GM18868 (cell line): ENCODE data around the gene MYO18A.

Source experiments
- ATAC-seq: cut with Tn5 transposase; IDR thresholded peaks from one replicate; pipeline ENCODE4 v1.9.1; 2021; ENCODE audit warnings: mild to moderate bottlenecking, moderate library complexity; ENCODE audit not compliant: unreplicated experiment

The MYO18A gene

GRCh38 chr17:29060475-29060874 lies 119.7 kb downstream of the MYO18A start:
- ATAC-seq, result no peak

GRCh38 chr17:29059281-29059680 lies 120.9 kb downstream of the MYO18A start:
- ATAC-seq, result no peak

GRCh38 chr17:29058391-29058790 lies 121.8 kb downstream of the MYO18A start:
- no peak for ATAC-seq

GRCh38 chr17:29057361-29057760 lies 122.8 kb downstream of the MYO18A start:
- ATAC-seq, result no peak

- no peak for ATAC-seq
Measured at GRCh38 chr17:29054835-29055234, 125.4 kb downstream of the MYO18A start.

GRCh38 chr17:29051731-29052130 lies 128.5 kb downstream of the MYO18A start:
- ATAC-seq, result no peak

GRCh38 chr17:29051194-29051593 lies 129.0 kb downstream of the MYO18A start:
- no peak for ATAC-seq

GRCh38 chr17:29050176-29050575 lies 130.0 kb downstream of the MYO18A start:
- no peak for ATAC-seq

- ATAC-seq, result no peak
Measured at GRCh38 chr17:29049541-29050145, 130.6 kb downstream of the MYO18A start.

GRCh38 chr17:29048440-29049368 lies 131.5 kb downstream of the MYO18A start:
- no peak for ATAC-seq

GRCh38 chr17:29046473-29046839 lies 133.7 kb downstream of the MYO18A start:
- ATAC-seq, result no peak

- ATAC-seq, result no peak
Measured at GRCh38 chr17:29045734-29046472, 134.3 kb downstream of the MYO18A start.

- no peak for ATAC-seq
Measured at GRCh38 chr17:29045026-29045425, 135.2 kb downstream of the MYO18A start.

GRCh38 chr17:29043539-29044145 lies 136.6 kb downstream of the MYO18A start:
- ATAC-seq, result no peak

- ATAC-seq, result no peak
Measured at GRCh38 chr17:29042679-29043538, 137.3 kb downstream of the MYO18A start, which contains the start of gene PIPOX. TSS of gene PIPOX (plus strand) at chr17:29043141. CDS start at chr17:29043226, 85 bp downstream.

GRCh38 chr17:29042026-29042678 lies 138.0 kb downstream of the MYO18A start:
- ATAC-seq, result no peak

GRCh38 chr17:29041571-29041970 lies 138.6 kb downstream of the MYO18A start:
- no peak for ATAC-seq

- no peak for ATAC-seq
Measured at GRCh38 chr17:29041091-29041490, 139.1 kb downstream of the MYO18A start.

- ATAC-seq, result no peak
Measured at GRCh38 chr17:29039764-29040598, 140.2 kb downstream of the MYO18A start.
